ENCODE measurements around the gene NXPE4.
"Not testable (repeated sequence)": the region's sequence is repeated elsewhere in the genome, so short reads cannot be mapped to it uniquely, and the experiment has no call there.

NXPE4 gene

DNA sequence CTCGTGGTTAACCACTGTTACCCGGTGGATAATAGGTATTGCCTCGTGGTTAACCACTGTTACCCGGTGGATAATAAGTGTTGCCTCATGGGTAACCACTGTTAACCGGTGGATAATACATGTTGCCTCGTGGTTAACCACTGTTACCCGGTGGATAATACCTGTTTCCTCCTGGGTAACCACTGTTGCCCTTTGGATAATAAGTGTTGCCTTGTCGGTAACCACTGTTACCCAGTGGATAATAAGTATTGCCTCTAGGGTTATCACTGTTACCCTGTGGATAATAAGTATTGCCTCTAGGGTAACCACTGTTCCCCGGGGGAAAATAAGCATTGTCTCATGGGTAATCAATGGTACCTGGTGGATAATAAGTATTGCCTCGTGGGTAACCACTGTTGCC, 15.0 kb upstream of the NXPE4 start:
- DNase-seq: no peak

DNA sequence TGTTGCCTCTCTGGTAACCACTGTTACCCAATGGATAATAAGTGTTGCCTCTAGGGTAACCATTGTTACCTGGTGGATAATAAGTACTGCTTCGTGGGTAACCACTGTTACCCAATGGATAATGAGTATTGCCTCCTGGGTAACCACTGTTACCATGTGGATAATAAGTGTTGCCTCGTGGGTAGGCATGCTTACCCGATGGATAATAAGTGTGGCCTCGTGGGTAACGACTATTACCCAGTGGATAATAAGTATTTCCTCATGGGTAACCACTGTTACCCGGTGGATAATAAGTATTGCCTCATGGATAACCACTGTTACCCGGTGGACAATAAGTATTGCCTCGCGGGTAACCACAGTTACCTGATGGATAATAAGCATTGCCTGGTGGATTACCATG, 13.8 kb upstream of the NXPE4 start:
- DNase-seq: no peak

DNA sequence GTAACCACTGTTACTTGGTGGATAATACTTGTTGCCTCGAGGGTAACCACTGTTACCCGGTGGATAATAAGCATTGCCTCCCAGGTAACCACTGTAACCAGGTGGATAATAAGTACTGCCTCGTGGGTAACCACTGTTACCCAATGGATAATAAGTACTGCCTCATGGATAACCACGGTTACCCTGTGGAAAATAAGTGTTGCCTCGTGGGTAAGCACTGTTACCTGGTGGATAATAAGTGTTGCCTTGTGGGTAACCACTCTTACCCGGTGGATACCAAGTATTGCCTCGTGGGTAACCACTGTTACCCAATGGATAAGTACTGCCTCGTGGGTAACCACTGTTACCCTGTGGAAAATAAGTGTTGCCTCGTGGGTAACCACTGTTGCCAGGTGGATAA, 13.0 kb upstream of the NXPE4 start:
- DNase-seq: not testable (repeated sequence)

DNA sequence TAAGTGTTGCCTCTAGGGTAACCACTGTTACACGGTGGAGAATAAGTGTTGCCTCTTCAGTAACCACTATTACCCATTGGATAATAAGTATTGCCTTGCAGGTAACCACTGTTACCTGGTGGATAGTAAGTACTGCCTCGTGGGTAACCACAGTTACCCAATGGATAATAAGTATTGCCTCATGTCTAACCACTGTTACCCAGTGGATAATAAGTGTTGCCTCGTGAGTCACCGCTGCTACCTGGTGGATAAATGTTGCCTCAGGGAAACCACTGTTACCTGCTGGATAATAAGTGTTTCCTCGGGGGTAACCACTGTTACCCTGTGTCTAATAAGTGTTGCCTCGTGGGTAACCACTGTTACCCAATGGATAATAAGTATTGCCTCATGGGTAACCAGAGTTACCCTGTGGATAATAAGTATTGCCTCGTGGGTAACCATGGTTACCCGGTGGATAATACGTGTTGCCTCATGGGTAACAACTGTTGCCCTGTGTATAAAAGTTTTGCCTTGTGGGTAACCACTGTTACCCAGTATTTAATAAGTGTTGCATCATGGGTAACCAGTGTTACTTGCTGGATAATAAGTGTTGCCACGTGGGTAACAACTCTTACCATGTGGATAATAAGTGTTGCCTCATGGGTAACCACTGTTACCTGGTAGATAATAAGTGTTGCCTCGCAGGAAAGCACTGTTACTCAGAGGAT, 12.3 kb upstream of the NXPE4 start:
- DNase-seq: no peak

DNA sequence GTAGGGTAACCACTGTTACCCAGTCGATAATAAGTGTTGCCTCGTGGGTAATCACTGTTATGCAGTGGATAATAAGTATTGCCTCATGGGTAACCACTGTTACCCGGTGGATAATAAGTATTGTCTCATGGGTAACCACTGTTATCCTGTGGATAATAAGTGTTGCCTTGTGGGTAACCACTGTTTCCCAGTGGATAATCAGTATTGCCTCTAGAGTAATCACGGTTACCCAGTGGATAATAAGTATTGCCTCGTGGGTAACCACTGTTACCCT, 11.2 kb upstream of the NXPE4 start:
- DNase-seq: not testable (repeated sequence)

DNA sequence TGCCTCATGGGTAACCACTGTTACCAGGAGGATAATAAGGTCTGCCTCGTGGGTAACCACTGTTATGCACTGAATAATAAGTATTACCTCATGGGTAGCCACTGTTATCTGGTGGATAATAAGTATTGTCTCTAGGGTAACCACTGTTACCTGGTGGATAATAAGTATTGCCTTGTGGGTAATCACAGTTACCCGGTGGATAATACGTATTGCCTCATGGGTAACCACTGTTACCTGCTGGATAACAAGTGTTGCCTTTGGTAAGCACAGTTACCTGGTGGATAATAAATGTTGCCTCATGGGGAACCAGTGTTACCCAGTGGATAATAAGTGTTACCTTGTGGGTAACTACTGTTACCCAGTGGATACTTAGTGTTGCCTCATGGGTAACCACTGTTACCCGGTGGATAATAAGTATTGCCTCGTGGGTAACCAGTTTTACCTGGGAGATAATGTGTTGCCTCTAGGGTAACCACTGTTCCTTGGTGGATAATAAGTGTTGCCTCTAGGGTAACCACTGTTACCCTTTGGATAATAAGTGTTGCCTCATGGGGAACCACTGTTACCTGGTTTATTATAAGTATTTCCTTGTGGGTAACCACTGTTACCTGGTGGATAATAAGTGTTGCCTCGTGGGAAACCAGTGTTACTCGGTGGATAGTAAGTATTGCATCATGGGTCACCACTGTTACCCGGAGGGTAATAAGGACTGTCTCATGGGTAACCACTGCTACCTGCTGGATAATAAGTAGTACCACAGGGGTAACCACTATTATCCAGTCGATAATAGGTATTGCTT, 10.6 kb upstream of the NXPE4 start:
- no peak for DNase-seq

DNA sequence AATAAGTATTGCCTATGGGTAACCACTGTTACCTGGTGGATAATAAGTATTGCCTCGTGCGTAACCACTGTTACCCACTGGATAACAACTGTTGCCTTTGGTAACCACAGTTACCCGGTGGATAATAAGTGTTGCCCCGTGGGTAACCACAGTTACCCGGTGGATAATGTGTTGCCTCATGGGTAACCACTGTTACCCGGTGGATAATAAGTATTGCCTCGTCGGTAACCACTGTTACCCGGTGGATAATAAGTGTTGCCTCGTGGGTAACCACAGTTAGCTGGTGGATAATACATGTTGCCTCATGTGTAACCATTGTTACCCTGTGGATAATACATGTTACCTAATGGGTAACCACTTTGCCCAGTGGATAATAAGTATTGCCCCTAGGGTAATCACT, 9.8 kb upstream of the NXPE4 start:
- DNase-seq: no peak

DNA sequence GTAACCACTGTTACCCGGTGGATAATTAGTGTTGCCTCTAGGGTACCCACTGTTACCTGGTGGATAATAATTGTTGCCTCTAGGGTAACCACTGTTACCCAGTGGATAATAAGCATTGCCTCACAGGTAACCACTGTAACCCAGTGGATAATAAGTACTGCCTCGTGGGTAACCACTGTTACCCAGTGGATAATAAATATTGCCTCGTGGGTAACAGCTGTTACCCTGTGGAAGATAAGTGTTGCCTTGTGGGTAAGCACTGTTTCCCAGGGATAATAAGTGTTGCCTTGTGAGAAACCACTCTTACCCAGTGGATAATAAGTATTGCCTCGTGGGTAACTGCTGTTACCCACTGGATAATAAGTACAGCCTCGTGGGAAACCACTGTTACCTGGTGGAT, 9.3 kb upstream of the NXPE4 start:
- DNase-seq: no peak

DNA sequence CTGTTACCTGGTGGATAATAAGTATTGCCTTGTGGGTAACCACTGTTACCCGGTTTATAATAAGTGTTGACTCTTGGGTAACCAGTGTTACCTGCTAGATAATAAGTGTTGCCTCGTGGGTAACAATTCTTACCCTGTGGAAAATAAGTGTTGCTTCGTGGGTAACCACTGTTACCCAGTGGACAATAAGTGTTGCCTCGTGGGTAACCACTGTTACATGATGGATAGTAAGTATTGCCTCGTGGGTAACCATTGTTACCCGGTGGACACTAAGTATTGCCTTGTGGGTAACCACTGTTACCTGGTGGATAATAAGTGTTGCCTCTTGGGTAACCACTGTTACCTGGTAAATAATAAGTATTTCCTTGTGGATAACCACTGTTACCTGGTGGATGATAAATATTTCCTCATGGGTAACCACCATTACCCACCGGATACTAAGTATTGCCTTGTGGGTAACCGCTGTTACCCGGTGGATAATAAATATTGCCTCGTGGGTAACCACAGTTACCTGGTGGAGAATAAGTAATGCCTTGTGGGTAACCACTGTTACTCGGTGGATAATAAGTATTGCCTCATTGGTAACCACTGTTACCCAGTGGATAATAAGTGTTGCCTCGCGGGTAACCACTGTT, 8.7 kb upstream of the NXPE4 start:
- DNase-seq: no peak

DNA sequence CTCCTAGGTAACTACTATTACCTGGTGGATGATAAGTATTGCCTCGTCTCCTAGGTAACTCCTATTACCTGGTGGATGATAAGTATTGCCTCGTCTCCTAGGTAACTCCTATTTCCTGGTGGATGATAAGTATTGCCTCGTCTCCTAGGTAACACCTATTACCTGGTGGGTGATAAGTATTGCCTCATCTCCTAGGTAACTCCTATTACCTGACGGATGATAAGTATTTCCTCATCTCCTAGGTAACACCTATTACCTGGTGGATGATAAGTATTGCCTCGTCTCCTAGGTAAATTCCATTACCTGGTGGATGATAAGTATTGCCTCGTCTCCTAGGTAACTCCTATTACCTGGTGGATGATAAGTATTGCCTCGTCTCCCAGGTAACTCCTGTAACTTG, 7.6 kb upstream of the NXPE4 start:
- DNase-seq: not testable (repeated sequence)

DNA sequence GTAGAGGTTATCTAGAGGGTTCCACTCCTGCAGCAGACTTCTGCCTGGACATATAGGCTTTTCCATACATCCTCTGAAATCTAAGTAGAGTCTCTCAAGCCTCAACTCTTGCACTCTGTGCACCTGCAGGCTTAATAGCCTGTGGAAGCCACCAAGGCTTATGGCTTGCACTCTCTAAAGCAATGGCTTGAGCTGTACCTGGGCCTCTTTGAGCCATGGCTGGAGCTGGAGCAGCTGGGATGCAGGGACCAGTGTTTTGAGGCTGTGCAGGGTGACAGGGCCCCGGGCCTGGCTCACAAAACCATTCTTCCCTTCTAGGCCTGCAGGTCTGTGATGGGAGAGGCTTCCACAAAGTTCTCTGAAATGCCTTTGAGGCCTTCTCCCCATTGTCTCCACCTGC, 2.9 kb upstream of the NXPE4 start:
- DNase-seq: no peak

DNA sequence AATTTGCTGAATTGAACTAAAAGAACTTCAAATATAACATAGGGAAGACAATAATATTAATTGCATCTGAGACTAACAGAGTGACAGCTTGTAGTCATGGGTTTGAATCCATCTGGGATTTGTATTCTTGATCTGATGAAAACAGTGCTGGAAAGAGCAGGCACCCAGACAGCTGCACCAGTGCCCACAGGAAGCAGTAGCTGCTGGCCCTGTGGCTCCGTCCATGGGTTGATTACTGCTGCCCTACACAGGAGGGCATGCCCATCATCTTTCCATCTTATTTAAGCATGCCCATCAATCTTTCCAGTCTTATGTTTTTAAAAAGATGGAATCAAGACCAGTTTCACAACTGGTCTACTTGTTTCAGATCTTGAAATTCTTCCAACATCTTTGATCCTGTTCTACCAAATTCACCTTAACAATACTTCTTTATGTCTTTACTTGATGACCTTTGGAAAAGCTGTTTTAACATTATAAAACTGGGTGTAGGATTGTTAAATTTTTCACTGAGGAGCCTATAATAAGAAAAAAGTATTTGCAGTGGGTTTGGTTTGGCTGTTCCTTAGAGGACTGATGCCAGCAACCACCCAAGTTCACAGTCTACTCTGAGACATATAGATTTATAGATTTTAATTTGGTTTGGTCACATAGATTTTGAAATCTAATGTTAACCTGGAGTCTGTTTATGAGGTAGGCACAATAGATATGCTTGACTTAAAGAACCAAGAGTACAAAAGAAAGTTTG, 761 bp upstream of the NXPE4 start:
- no peak for DNase-seq

DNA sequence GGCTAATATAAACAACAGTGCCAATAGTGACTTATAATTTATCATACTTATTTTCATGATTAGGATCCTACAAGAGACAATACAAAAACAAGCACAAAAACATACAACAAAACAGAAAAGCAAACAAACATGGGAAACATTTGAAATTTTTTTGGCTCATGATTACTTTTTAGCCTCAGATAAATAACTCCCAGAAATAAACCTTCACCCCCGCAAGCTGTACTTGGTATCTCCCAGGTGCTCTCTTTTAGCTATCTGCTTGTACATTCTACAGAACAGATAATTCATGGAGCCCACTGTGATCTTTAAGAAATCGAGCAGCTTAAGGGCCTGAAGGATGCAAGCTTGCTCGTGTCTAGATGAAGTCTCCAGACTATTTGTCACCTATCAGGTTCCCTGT, 883 bp downstream of the NXPE4 start:
- no peak for DNase-seq

DNA sequence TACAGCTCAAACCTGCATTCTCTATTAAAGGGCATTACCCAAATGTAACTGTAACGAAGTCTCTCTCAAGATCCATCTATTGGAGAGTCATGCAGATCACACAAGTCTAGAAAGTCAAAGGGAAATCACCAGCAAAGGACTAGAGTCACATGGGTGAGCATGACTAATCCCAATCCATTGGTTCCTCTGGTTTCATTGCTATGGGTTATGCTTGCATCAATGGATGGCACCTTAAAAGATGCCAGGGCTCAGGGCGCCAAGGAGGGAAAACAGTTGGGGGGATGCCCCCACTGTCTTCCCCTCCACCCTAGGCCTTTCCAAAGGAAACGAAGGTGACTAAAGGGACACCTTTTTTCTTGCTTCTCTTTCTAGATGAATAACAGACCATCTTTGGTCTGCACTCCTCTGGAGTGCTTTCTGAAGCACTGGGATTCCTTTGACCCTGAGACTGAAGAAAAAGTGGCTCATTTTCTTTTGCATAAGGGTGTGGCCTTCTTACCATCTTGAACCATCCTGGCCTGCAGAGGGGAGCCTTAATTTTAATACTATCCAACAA, 8.1 kb downstream of the NXPE4 start:
- no peak for DNase-seq

DNA sequence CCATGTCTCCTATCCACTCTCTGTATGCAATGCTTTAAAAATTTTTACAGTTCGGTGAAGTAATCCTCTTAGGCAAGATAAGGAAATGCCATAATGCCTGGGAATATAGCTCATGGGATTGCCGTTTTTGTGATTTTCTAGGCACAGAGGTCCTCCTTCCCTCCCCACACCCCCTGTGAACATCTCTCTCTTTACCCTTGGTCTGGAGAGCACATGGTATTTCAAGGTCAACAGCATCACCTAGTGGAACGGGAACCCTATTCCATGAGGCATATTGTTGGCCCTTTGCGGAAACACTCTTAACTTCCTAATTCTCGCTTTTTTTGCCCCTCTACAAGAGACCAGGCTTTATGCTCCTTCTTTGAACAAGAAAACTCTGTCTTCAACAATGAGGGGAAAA, 8.8 kb downstream of the NXPE4 start:
- DNase-seq: no peak

DNA sequence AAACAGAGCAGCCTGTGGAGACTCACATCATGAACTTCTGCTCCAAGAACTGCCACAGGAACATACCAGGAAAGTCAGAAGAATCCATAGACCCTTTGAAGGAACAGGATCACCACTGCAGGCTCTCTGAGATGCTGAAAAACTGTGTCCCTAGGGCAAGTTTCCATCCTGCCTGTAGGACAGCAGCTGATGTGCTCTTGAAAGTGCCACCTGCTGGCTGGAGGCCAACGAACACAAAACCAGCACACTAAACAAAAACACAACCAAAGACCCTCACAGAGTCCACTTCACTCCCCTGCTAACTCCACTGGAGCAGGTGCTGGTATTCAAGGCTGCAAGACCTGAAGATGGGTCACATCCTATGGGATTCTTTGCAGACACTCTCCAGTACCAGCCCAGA, 23.9 kb downstream of the NXPE4 start:
- DNase-seq: no peak

DNA sequence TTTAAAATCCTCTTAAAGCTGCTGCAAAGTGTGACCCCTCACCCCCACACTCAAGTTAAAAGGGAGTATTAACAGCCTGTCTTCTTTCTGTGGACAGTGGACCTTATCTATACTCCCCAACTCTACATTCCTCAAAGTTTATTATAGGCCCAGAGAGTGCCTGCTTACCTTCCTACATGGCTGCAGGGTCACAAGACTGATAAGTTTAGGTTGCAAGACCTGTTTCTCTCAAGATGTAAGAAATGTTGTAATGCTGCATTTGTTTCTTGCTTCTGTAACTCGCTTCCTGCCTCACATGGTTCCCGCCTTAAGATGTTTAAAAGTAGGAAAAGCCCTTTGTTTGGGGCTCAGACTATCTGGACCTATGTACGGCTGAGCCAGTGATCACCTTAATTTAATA, 25.8 kb downstream of the NXPE4 start:
- no peak for DNase-seq

DNA sequence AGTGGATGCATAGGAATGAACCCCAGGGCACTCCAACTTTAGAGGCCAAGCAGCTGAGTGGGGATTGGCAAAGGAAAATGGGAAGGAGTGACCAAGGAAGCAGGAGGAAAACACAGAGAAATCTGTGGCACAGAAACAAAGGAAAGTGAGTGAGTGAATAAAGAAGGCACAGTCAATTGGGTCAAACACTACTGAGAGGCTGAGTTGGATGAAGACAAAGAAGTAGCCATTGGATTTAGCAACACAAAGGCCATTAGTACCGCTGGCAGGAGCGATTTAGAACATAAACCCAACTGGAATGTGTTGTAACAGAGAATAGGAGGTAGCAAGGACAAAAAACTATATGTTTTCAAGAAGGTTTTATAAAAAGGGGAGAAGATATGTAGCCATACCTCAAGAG, 29.3 kb downstream of the NXPE4 start:
- no peak for DNase-seq

DNA sequence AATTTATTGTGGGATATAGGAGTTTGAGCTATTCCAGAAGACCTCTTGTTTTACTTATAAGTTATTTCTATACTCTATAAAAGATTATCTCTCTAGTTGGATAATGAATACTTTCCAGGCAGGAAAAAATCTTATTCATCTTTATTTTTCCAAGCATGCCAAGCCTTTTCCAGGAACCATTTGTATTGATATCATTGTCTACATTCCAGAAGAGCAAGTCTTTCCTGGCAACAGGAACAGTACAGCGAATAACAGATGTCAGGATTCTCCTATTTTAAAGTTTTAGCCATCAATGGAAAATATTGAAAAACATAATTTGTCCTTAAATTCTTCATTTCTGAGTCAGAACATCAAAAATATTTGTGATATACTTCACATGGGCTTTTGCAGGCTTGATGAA, 30.8 kb downstream of the NXPE4 start:
- DNase-seq: no peak

DNA sequence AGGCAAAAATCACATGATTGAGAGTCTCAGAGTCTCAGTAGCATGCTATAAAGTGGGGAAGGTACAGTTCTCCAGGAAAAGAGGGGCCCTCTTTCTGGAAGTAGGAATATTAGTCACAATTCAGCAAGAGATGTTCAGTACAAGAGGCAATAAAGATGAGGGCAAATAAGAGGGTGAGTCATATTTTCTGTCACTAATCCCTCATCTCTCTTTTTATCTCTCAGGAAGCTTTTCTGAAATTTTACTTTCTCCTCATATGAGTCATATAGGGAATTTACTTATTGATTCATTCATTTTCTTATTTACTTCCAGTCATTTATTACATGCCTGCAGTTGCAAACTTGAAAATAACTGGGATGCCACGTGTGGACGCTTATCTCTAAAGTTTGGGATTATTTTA, 32.5 kb downstream of the NXPE4 start:
- no peak for DNase-seq

DNA sequence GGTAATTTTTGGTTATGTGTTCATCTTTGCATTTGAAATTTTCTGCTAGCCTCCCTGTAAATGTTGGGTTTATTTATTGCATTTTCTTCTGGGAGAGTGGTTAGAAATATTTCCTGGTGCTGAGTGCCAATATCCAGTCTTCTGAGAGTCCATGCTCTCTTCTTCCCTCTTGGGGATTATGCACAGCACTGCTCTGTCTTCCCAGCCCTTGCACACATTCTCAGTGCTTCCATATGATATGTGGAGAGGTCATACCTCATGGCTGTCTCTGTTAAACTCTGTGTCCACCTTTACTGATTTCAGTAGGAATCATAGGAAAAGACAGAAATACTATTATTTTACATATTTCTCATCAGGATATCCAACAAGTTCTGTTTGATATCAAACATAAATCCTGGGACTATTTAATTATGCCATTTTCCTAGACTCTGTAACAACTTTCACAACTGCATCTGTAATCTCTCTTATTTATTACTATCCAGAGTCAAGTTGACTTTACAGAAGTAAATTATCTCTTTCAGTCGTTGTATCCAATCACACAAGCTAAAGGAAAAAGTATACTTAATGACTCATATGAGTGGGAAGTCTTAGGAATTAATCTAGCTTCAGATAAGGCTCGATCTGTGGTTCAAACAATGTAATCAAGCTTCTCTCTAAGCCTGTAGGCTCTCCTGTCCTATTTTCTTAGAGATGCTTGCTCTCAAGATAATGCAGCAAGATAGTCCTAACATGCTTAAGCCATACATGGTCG, 33.2 kb downstream of the NXPE4 start:
- no peak for DNase-seq

DNA sequence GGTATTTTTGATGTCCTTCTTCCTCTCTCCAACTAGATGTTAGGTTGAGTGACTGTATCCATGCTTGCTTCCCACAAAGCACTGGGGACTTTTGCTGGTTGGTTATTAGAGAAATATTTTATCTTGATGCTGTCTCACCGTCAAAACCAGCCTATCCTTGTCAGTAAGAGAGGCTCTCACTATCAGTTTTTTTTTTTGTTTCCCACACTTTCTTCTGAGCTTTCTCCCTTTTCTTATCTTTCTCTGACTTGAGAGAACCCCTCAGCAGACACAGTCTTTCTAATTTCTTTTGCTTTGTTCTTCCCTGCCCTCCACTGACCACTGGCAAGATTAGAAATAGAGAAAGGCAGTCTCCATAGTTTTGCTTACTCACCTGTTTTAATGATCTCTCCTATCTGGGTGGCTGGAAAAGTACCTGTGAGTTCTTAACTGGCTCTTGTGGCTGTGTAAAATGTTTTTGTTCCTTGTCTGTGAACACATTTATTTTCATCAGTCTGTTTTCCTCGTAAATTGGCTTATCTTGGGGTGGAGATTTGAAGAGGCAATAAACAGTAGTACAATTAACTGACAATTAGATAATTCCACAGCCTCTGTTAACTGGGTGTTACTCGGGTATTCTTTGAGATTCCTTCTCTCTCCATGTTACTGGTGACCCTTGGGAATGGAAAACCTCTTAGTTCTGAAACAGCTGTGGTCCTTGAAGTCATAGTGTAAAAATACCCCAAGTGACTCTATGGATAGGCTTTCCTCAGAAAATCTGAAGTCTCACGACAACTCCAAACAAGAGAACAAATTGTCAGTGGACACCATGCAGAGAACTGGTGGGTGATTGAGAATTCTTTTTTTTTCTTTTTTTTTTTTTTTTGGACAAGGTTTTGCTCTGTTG, 35.9 kb downstream of the NXPE4 start, which contains the start of gene NXPE1:
NXPE1 (minus strand) TSS at position 457 of the 886 bp plus-strand sequence. CDS start 8,680 bp downstream, outside the sequence.
- no peak for DNase-seq
